SK-N-SH (cell line): ENCODE results near the gene SULT1B1.

ENCODE experiments used
- CHD2 ChIP-seq: fragments of 150-350 bp; IDR thresholded peaks from 2 replicates; pipeline ENCODE4 v1.6.1; 2018; ENCODE audit warnings: low read length; ENCODE audit not compliant: partially characterized antibody
- ELF1 ChIP-seq: IDR thresholded peaks from 2 replicates; pipeline ENCODE4 v1.4.0; 2012
- EP300 ChIP-seq, 2 experiments: IDR thresholded peaks; 2 replicates each; pipeline versions ENCODE4 v1.4.0 to v1.6.1; 2012; ENCODE audit warnings: borderline replicate concordance in 1 of 2, low read depth in 1 of 2, low read length in 1 of 2
- PBX3 ChIP-seq: IDR thresholded peaks from 2 replicates; pipeline ENCODE4; 2012
- RCOR1 ChIP-seq: fragments of 150-350 bp; IDR thresholded peaks from 2 replicates; pipeline ENCODE4 v1.6.1; 2017; ENCODE audit warnings: antibody characterized with exemption, low read length
- RXRA ChIP-seq: IDR thresholded peaks from 2 replicates; pipeline ENCODE4 v1.4.0; 2012; ENCODE audit warnings: low read depth, mild to moderate bottlenecking, borderline replicate concordance
- TAF1 ChIP-seq: IDR thresholded peaks from 2 replicates; pipeline ENCODE4 v1.6.1; 2012; ENCODE audit warnings: low read depth, mild to moderate bottlenecking, low read length, moderate library complexity, borderline replicate concordance
- TEAD4 ChIP-seq: IDR thresholded peaks from 2 replicates; pipeline ENCODE4 v1.4.0; 2012; ENCODE audit warnings: mild to moderate bottlenecking, borderline replicate concordance; ENCODE audit not compliant: insufficient read depth
- USF1 ChIP-seq: IDR thresholded peaks from 2 replicates; pipeline ENCODE4 v1.4.0; 2012; ENCODE audit warnings: low read depth, borderline replicate concordance
- USF2 ChIP-seq: fragments of 150-350 bp; IDR thresholded peaks from 2 replicates; pipeline ENCODE4 v1.6.1; 2017; ENCODE audit warnings: antibody characterized with exemption, low read length, low read depth, borderline replicate concordance
- TF ChIP-seq, protein P1 (sequence below): fragments of 200-600 bp; sonication (generic); IDR thresholded peaks from 2 replicates; pipeline ENCODE4 v1.6.1; 2017; ENCODE audit warnings: antibody characterized with exemption, mild to moderate bottlenecking, moderate library complexity
- TF ChIP-seq, protein P2 (sequence below): IDR thresholded peaks from 2 replicates; pipeline ENCODE4 v1.6.1; 2012; ENCODE audit warnings: mild to moderate bottlenecking, low read depth, low read length, moderate library complexity

- TF ChIP-seq, protein P1, sequence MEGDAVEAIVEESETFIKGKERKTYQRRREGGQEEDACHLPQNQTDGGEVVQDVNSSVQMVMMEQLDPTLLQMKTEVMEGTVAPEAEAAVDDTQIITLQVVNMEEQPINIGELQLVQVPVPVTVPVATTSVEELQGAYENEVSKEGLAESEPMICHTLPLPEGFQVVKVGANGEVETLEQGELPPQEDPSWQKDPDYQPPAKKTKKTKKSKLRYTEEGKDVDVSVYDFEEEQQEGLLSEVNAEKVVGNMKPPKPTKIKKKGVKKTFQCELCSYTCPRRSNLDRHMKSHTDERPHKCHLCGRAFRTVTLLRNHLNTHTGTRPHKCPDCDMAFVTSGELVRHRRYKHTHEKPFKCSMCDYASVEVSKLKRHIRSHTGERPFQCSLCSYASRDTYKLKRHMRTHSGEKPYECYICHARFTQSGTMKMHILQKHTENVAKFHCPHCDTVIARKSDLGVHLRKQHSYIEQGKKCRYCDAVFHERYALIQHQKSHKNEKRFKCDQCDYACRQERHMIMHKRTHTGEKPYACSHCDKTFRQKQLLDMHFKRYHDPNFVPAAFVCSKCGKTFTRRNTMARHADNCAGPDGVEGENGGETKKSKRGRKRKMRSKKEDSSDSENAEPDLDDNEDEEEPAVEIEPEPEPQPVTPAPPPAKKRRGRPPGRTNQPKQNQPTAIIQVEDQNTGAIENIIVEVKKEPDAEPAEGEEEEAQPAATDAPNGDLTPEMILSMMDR: no peak
- TF ChIP-seq USF2 (no peak), PBX3 (peak; percentile 81), RXRA (no peak), TEAD4 (peak; percentile 36; the same call in 1 of the 2 replicates), RCOR1 (no peak), TAF1 (no peak), EP300 (IDR thresholded peaks at IDR 0.05; ENCODE audit: borderline replicate concordance in 1 of 2, low read depth in 1 of 2, low read length in 1 of 2) (peak; percentile 18 to 77; a peak in 2 of 4 replicates), ELF1 (no peak), CHD2 (no peak), USF1 (no peak)
- TF ChIP-seq, protein P2, sequence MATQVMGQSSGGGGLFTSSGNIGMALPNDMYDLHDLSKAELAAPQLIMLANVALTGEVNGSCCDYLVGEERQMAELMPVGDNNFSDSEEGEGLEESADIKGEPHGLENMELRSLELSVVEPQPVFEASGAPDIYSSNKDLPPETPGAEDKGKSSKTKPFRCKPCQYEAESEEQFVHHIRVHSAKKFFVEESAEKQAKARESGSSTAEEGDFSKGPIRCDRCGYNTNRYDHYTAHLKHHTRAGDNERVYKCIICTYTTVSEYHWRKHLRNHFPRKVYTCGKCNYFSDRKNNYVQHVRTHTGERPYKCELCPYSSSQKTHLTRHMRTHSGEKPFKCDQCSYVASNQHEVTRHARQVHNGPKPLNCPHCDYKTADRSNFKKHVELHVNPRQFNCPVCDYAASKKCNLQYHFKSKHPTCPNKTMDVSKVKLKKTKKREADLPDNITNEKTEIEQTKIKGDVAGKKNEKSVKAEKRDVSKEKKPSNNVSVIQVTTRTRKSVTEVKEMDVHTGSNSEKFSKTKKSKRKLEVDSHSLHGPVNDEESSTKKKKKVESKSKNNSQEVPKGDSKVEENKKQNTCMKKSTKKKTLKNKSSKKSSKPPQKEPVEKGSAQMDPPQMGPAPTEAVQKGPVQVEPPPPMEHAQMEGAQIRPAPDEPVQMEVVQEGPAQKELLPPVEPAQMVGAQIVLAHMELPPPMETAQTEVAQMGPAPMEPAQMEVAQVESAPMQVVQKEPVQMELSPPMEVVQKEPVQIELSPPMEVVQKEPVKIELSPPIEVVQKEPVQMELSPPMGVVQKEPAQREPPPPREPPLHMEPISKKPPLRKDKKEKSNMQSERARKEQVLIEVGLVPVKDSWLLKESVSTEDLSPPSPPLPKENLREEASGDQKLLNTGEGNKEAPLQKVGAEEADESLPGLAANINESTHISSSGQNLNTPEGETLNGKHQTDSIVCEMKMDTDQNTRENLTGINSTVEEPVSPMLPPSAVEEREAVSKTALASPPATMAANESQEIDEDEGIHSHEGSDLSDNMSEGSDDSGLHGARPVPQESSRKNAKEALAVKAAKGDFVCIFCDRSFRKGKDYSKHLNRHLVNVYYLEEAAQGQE: no peak
Measured at GRCh38 chr4:69787879-69788278, 27.5 kb upstream of the SULT1B1 start.
